Ectodermal cell (in vitro differentiated cells): Measurements from ENCODE around the gene TBX20.
A peak's percentile ranks its signal among the peaks of the same experiment; 100 is the strongest.
"Not testable (repeated sequence)": the region's sequence is repeated elsewhere in the genome, so short reads cannot be mapped to it uniquely, and the experiment has no call there.

Experiments used
- H3K27ac ChIP-seq: 2 replicates; pipeline ENCODE4 v1.7.0; 2013; ENCODE audit warnings: mild to moderate bottlenecking, low read depth, low read length; ENCODE audit not compliant: insufficient read depth, poor library complexity, severe bottlenecking
- H3K27me3 ChIP-seq: 2 replicates; pipeline ENCODE4 v1.7.0; 2013; ENCODE audit warnings: mild to moderate bottlenecking, low read length; ENCODE audit not compliant: insufficient read depth, control insufficient read depth, poor library complexity, severe bottlenecking
- H3K36me3 ChIP-seq: one replicate; pipeline ENCODE4 v1.7.0; 2013; ENCODE audit warnings: low read length; ENCODE audit not compliant: control insufficient read depth, insufficient read depth
- H3K4me1 ChIP-seq: one replicate; pipeline ENCODE4 v1.7.0; 2013; ENCODE audit warnings: low read length; ENCODE audit not compliant: control insufficient read depth, insufficient read depth
- H3K4me3 ChIP-seq: 2 replicates; pipeline ENCODE4 v1.7.0; 2013; ENCODE audit warnings: low read depth, low read length, control low read depth; ENCODE audit not compliant: insufficient read depth
- H3K9me3 ChIP-seq: 2 replicates; pipeline ENCODE4 v1.7.0; 2013; ENCODE audit warnings: mild to moderate bottlenecking, low read length, moderate library complexity; ENCODE audit not compliant: control insufficient read depth
- WGBS, 2 experiments: methylation state at CpG; one replicate each; pipeline ENCODE4 v1.1.7; 2013; ENCODE audit warnings: missing lambda C conversion rate in 2 of 2; 5-methylcytosine and 5-hydroxymethylcytosine counted together

The TBX20 gene

DNA sequence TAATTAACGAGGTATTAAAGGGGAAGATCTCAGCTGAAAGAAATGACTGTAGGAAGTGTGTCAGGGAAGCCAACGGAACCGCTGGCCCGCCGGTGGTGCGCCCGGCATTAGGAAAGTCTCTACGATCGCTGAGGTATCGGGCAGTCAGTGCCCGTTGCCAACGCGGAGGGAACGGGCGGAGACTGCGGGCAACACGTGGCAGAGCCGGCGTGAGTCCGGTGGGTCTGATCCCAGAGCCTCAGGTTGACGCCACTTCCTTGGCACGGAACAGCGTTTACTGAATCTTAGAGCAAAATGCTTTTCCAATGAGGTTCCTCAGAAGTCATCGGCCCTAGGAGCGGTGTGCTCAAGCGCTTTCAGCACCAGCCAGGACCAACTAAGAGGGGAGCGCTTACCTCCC lies 67.1 kb downstream of the TBX20 start:
- Histone ChIP-seq H3K27me3 (peaks cover 40% of the 10 kb centered on the region), H3K4me3 (peak overlapping the region; percentile 50)
- not testable (repeated sequence) for H3K27ac ChIP-seq, H3K36me3 ChIP-seq, H3K9me3 ChIP-seq, H3K4me1 ChIP-seq
- WGBS, 2 experiments: 1 to 2% methylated on average over 27 of the region's 27 CpGs

DNA sequence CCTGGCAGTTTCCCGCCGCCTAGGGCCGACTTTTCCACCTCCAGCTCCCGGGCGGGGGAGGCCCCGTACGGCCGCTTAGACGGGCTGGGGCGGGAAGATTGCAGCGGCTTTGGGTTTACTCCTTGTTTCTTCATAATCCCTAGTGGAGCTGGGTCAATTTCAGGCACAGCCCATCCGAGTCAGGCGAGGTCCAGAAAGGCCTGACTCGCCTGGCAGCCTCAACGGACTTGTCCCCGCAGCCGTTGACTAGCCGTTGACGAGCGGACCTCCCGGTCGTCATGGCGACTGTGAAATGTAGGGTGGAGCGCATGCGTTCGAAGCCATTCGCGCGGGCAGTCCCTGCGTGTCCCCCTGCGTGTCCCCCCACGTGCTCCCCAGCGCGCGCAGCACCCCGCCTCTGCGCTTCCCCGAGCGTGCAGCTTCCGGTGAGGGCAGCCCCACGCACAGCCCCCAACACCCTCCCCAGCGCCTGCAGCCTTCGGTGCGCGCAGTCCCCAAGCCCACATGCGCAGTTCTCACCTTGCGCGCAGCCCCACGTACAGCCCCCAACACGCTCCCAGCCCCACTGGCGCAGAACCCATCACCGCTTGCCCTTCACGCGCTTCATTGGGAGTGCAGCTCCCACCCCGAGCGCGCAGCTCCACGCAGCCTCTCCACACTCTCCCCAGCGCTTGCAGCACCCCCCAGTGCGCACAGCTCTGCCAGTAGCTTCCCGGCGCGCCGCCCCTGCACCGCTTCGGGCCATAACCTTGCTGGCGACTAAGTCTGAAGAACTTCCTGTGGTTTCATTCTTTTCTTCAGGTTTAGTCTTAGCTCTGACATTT lies 67.8 kb downstream of the TBX20 start:
- H3K27ac ChIP-seq: no peak overlapping the region
- 1% methylated on average over 67 of the region's 67 CpGs for WGBS, 2 experiments
- peak overlapping the region; percentile 50 for H3K4me3 ChIP-seq
- no peaks in the 10 kb centered on the region for H3K4me1 ChIP-seq
- no peaks in the 10 kb centered on the region for H3K9me3 ChIP-seq
- no peaks in the 10 kb centered on the region for H3K36me3 ChIP-seq
- H3K27me3 ChIP-seq: peaks cover 40% of the 10 kb centered on the region

DNA sequence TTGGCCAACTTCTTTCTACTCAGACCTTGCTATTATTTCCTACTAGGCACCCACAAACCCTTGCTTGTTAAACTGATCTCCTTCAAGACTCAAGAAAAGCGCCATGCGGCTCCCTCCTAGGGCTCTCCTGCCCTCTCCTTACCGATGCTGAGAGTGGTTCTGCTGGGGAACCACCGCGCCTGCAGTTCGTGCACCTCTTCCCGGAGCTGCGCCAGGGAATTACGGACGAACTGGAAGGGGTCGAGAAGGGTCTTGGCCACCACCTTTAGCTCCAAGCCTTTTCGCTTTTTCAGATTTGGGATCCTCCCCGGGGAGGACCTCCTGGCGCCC lies 68.4 kb downstream of the TBX20 start:
- not testable (repeated sequence) for H3K36me3 ChIP-seq, H3K27ac ChIP-seq, H3K9me3 ChIP-seq, H3K4me1 ChIP-seq
- Histone ChIP-seq H3K4me3 (peak overlapping the region; percentile 50), H3K27me3 (peaks cover 40% of the 10 kb centered on the region)
- 2 to 4% methylated on average over 14 of the region's 14 CpGs for WGBS, 2 experiments

DNA sequence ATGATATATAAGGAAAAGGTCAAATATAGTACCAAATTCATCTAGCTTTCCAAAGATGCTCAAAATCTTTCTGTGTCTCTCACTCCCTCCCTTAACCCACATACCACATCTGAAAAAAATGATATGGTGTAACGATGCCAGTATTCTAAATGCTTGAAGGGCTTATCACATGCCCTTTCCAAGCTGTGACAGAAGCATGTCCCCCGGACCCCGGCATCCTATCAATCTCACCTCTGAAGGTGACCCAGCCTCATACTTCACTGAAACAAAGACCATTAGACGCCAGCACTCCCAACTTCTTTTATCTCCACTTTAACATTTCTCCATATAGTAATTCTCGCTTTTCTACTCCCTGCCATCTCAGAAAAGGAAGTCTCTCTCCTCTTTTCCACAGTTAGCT lies 68.9 kb downstream of the TBX20 start:
- H3K36me3 ChIP-seq, H3K4me1 ChIP-seq, H3K9me3 ChIP-seq, H3K4me3 ChIP-seq, H3K27ac ChIP-seq: not testable (repeated sequence)
- WGBS, 2 experiments: 82 to 89% methylated on average over 5 of the region's 5 CpGs
- H3K27me3 ChIP-seq: peaks cover 40% of the 10 kb centered on the region

DNA sequence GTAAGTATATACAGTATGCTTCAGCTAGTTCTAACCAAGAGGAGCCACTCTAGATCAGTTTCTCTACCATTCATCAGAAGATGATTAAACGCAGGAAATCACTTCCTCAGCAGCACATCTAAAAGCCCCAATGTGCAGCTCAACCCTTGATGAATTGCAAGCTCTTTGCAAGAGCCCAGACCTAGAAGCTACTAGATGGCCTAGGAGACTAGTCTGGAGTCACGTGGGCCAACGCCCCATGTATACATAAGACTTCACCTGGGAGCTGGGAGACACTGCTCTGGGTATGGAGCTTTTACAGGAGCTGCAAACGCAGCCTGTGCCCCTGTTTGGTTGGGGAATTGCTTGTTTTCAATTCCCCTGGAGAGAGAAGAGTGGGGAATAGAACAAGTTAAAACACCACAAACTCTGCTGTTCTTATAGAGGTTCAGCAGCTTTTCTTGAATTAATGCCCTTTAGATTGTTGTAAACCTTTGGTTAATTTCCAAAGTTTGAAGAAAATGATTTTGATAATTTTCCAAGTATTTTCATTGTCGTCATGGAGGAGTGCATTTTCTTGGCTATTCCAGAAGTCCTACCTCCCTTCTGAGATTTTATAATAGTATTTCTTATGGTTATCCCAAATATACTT lies 69.9 kb downstream of the TBX20 start:
- not testable (repeated sequence) for H3K4me3 ChIP-seq, H3K36me3 ChIP-seq, H3K4me1 ChIP-seq, H3K27ac ChIP-seq, H3K9me3 ChIP-seq
- peaks cover 40% of the 10 kb centered on the region for H3K27me3 ChIP-seq
- 74 to 92% methylated on average over 4 of the region's 5 CpGs for WGBS, 2 experiments

DNA sequence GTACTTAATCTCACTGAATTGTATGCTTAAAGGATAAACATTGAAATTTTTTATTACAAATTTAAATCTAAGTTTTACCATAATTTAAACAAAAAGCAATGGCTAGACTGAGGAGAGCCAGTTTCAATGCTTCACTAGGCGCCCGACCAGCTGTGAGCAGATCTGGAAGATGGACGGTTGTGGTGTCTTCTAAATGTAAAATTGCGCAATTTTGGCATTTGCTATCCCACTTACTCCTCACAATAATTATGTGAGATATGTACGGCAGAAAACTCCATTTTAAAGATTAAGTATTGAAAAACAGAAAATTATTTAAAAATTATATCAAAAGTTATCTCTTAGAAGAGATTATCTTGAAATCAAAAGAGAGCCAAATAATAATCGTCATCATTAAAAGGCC lies 73.2 kb downstream of the TBX20 start:
- H3K4me1 ChIP-seq, H3K36me3 ChIP-seq, H3K9me3 ChIP-seq, H3K4me3 ChIP-seq, H3K27ac ChIP-seq: not testable (repeated sequence)
- peaks cover 11% of the 10 kb centered on the region for H3K27me3 ChIP-seq
- 97 to 100% methylated on average over 1 to 4 of the region's 6 CpGs for WGBS, 2 experiments

DNA sequence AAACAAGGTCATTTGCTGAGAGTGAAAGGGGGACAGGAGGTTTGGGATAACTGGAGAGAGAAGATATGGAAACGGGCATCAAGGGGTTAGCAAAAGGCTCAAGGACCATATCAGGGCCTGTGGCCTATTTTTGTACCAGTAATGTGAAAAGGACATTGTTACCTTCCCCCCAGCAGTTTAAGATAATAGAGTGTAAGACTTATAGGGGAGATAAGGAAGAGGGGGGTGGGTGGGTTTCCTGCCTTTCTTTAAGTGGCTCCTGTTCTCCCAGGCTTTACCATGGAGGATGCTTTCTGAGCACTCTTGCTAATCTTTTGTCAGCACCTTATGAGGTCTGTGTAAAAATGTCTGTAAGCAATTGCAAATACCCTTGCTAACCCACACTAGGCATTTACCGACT lies 80.7 kb downstream of the TBX20 start:
- WGBS, 2 experiments: 94 to 100% methylated on average over 1 of the region's 2 CpGs
- not testable (repeated sequence) for H3K4me3 ChIP-seq, H3K27ac ChIP-seq, H3K4me1 ChIP-seq, H3K9me3 ChIP-seq, H3K36me3 ChIP-seq, H3K27me3 ChIP-seq

DNA sequence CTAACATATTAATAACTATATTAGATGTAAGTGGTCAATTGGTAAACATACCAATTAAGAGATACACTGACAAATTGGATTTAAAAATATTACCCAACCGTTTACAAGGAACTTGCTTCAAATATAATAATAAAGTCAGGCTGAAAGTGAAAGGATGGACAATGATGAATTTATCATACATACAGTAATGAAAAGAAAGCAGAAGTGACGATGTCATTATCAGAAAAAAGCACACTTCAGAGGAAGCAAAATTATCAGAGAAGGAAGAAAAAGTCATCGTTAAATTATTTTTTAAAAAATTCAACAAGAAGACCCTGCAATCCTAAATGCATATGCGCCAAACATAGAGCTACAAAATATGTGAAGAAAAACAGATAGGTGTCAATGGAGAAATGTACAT lies 81.8 kb downstream of the TBX20 start:
- WGBS, 2 experiments: 86% methylated on average over 1 of the region's 4 CpGs; no CpG with 5 or more reads in 1 of the 2 experiments
- H3K27ac ChIP-seq, H3K9me3 ChIP-seq, H3K4me3 ChIP-seq, H3K4me1 ChIP-seq, H3K36me3 ChIP-seq, H3K27me3 ChIP-seq: not testable (repeated sequence)

DNA sequence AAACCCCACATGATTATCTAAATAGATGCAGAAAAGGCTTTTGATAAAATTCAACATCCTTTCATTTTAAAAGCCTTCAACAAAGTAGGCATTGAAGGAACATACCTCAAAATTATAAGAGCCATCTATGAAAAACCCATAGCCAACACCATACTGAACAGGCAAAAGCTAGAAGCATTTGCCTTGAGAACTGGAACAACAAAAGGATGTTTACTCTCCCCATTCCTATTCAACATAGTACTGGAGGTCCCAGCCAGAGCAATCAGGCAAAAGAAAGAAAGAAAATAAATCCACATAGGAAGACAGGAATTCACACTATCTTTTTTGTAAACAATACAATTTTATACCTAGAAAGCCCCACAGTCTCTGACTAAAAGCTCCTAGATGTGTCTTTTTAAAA lies 86.2 kb downstream of the TBX20 start:
- H3K36me3 ChIP-seq, H3K9me3 ChIP-seq, H3K4me3 ChIP-seq, H3K27me3 ChIP-seq, H3K27ac ChIP-seq, H3K4me1 ChIP-seq: not testable (repeated sequence)

DNA sequence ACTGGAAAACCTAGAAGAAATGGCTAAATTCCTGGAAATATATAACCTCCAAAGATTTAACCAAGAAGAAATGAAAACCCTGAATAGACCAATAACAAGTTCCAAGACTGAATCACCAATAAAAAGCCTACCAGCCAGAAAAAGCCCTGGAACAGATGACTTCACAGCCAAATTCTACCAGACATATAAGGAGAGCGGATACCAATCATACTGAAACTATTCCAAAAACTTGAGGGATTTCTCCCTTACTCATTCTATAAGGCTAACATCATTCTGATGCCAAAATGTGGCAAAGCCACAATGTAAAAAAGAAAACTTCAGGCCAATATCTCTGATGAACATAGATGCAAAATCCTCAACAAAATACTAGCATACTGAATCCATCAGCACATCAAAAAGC lies 86.7 kb downstream of the TBX20 start:
- H3K4me1 ChIP-seq, H3K4me3 ChIP-seq, H3K27me3 ChIP-seq, H3K36me3 ChIP-seq, H3K27ac ChIP-seq, H3K9me3 ChIP-seq: not testable (repeated sequence)
- 100% methylated on average over 1 of the region's 1 CpG for WGBS, 2 experiments
